Measurements from ENCODE around the gene BTBD9.

The BTBD9 gene

DNA sequence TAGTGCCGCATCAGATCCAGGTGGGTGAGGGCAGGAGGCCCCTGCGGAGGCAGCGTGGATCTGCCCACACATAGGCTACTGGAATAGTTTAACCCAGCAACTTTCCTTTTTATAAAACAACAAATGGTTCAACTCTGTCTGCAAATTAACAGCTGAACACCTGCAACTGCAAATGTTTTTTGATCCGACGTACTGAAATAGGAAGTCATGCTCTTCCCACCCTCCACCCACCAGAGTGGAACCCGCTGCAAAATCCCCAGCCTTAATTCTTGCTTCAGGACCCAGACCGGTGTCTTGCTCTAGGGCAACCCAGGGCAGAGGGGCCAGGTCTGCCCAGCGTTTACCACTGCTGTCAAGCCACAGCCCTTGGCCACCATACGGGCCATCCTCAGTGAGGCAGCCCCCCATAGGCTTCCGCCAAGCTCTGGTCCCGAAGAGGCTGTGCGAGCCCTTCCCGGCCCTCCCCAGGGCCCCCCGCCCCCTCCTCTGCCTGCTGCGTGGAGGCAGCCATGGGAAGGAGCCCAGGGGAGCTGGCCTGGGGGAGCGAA lies 485.9 kb downstream of the BTBD9 start:
- DNase-seq: no peak

DNA sequence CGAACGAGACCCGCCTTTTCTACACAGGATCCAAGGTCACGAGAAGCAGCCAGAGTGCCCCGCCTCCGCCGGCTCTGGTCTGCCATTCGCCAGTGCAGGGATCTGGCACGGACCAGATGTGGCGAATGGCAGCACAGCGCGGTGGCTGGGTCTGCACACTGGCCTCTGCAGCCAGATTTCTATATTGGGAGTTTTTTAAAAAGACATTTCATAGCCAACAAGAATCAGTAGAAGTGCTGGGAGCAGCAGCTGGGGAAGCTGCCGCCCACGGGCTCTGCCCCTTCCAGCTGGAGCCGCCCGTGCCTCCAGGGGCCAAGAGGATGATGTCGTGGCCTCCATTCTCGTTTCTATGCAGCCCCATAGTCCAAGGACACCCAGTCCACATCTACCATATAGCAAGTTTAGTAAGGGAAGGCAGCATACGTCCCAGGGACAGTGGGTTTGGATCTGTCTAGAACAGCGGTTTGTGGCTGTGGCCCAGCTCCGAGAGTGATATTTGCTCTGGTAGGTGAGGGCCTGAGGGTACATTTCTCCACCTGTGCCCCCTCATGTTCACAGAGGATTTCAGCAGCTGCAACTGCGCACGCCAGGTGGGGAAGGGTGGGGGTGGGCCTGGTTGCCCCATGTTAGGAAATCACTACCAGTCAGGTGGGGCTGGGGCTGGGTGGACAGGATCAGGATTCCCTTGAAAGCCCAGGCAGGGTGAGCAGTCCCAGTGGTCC lies 486.5 kb downstream of the BTBD9 start:
- no peak for DNase-seq

DNA sequence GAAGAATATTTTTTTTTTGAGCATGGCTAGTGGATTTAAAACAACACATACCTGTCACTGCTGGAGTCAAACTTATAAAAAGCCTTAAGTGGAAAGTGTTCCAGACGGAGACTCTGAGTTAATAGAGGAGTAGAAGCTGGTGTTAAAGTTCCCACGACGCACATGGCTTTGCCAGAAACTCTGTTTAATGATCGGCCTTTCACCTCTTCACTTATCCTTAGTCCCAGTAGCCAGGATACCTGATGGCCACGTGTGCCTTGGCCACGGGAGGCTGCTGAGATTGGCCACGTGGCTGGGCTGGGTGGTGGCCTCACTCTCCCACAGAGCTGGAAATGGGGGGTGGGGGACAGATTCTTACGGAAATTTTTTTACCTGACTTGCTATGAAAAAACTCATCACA lies 487.1 kb downstream of the BTBD9 start:
- DNase-seq: no peak

DNA sequence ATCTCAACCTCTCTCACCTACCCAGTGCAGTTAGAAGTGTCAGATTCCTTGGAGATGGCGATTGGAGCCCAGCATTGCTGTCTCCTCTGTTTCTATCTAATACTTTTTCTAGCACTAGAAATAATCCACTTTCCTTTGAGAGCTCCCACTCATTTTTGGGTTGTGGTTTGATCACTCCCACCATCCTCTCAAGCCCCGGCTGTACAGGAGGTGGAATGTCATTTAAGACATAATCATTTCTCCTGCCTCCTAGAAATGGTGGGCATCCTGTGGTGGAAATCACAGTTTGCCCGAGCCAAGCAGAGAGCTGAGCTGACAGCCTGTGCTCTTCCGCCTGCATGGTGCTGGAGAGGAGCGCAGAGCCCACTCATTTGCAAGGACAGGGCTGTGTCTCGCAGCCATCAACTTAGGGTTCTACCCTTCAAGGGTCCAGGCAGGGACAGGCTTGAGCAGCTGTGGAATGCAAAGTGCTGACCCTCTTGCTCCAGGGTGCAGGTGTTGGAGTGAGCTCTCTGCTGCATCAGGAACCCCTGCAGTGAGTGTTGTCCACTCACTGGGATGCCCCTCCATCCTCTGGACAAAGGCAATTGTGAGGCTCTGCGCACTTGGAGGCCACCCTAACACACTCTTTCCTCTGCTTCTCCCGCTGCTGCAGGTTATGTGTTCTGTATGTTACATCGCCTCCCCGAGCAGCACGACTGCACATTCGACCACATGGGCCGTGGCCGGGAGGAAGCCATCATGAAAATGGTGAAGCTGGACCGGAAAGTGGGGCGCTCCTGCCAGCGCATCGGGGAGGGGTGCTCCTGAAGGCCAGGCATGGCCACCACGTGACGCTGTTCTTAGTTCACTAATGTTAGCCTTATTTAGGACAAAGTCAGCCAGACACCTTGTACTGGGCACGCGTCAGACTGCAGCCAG lies 487.9 kb downstream of the BTBD9 start:
- no peak for DNase-seq

DNA sequence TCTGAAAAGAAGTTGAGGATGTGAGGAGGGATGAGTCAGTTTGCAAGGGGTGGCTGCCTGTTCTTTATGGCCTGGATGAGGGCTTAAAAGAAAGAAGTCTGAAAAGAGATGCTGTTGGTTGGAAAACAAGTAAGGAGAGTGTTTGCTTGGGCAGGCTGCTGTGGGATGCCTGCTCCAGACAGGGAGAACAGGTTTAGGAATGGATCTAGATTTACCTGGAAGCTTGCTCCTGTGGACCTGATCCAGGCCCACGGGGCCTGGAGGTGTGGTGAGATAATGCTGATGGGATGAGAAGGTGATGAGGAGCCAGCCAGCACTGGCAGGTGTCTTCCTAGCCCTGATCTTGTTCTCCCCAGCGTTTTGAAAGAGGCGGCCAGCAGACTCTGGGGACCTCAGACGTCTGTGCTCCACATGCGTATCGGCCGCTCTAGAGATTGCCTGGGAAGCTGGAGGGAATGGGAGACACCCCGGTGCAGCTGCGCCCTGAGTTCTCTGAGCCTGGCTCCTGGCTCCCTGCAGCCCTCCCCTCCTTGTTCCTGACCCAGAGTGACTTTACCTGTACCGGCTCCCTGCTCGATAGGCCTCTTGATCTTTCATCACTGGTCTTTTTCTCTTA lies 488.9 kb downstream of the BTBD9 start:
- no peak for DNase-seq

DNA sequence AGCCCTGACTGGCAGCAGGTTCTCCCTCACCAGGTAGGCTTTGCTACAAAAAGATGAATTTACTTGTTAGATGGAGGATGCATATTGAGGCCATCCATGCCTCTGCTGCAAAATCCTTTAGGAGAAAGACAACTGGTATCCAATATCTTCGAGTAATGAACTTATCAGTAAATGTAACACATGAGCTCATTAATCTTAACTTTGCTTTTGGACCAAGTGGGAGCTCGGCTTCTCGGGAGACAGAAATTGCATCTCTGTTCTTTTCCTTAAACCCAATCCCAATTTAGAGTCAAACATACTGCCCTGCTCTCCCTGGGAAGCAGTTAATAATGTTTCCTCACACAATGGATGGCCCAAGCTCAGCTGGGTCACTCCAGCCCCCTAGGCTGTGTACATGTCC lies 489.7 kb downstream of the BTBD9 start:
- no peak for DNase-seq

DNA sequence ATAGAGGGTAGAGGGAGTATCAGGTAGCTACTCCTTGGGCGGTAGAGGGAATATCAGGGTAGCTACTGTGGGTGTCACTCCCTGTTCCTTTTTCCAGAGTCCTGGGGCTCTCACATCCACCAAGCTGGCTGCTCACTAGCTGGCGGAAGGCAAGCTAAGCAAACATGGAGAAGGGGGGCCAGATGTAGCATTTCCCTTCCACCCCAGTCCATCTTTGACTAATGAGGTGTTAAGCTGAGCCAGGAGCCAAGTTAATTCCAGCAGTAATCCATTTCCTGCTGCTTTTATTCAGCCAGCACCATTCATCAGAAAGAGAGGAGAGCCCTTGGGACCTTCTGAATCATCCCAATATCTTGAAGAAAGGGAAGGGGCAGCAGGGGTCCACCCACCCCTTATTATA lies 490.2 kb downstream of the BTBD9 start:
- no peak for DNase-seq

DNA sequence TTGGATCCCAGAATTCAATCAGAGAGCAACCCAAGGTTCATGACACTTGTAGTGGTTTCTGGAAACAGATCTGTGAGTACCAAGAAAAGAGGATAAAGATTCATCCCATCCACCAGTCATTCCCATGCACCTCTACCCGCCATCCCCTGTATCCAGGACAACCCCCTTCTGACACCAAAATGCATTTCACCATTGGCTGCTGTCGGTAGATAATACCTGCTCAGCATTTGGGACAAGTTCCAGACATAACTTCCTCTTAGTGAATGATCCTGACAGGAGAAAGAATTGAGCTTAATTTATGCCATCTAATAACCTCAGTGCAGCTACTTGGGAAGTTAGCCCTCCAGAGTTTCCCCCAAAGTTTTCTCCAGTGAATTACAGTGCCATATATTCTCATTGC lies 491.1 kb downstream of the BTBD9 start:
- no peak for DNase-seq

DNA sequence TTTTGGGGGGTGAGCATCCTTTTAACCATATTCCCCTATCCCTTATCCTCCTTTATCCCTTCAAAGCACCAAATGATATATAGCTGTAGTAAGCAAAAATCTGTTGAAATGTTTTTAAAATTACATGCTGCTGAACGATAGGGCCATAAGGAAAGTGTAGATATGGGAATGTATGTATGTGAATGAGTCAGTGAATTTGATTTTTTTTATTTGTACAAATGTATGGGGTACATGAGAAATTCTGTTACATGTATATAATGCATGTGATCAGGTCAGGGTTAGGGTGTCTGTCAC lies 493.0 kb downstream of the BTBD9 start:
- no peak for DNase-seq

DNA sequence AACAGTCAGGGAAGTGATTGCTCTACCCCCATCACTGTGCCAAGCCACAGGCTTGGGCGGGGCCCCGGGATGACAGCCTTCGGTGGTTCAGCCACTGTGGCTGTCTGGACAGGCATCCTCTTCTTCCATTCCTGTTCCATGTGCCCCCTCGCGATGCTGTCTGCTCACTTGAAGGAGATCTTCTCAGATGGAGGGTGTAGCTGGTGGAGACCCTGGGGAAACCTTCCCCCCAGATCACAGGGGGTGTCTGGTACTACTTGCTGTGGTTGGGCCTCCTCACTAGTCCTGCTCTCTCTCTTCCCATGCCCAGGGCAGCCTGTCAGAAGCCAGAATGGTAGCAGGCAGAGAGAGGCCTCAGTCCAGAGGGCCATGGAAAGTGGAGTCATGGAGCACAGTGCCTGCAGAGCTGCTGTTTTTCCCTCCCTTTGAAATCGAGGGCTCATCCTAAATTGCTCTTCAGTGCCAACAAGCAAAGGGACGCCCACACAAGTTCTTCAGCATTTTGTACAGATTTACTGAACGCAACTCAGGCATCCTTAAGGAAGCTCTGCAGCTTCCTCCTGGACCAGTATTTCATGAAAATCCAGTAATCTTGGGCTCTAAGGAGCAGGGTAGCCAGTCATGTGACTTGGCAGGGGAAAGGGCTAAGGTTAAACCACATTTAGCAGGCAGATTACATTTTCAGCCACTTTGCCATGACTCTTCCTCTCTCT lies 493.6 kb downstream of the BTBD9 start:
- no peak for DNase-seq

DNA sequence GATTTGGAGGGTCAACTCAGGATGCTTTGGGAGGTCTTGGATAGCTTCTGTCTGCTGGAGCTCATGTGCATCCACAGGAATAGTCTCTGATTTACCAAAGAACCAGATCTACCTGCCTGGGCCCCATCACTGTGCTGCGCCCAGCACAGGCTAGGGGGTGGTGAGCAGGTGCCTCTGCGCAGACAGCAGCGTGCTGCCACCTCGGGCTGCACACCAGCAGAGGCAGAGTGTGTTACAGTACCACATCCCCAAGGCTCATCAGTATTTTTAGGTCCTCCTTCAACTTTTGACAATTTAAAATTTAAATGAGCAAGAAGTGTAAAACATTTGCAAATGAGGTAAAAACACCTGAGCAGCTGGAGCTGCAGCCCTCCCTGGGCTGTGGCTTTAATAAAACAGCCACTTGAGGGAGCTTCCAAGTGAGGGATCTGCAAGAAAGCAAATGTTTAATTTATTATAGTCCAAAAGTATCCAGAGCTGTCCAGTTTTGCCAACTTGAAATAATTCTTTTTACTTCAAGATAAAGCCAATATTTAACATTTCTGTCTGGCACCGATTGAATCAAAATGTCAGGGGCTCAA lies 495.3 kb downstream of the BTBD9 start:
- no peak for DNase-seq

DNA sequence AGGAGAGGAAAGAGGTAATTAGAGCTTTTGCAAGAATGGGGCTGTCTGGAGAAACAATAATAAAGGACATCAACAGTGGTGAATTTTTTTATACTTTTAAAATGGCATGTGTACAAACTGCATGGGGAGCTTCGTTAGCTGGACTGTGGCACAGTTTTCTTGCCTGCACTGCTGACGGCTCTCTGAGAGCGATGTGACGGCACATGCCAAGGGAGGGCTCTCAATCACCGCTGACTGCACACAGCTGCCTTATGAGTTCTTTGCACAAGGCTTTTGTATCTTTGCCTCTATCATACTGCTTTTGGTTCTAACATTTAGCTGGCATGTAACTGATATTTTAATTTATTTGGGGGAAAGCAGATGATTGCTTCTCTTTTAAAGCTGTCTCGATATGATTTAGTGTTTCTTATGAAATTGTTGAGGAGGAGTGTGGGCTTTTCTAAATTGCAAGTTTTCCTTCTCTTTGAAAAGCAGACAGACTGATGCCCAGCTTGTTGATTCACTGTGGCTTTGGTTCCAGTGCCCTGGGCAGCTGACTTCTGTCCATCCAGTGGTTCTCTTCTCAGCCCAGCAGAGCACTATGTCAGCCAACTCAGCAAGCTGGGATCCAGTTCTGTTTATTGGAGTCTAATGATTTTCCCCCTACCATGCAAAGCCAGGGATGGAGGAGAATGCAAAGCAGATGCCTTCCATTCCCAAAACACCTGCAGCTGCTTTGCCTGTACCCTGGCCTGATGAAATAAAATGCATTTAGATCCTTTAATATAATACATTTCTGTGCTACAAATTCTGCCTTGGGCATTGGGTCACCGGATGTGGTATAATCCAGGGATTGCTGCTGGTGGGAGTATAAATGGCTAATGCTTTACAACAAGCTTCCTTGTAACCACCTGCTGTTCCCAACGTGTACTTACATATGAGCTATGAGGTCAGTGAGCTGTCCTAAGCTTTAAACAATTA lies 496.3 kb downstream of the BTBD9 start:
- DNase-seq: no peak

DNA sequence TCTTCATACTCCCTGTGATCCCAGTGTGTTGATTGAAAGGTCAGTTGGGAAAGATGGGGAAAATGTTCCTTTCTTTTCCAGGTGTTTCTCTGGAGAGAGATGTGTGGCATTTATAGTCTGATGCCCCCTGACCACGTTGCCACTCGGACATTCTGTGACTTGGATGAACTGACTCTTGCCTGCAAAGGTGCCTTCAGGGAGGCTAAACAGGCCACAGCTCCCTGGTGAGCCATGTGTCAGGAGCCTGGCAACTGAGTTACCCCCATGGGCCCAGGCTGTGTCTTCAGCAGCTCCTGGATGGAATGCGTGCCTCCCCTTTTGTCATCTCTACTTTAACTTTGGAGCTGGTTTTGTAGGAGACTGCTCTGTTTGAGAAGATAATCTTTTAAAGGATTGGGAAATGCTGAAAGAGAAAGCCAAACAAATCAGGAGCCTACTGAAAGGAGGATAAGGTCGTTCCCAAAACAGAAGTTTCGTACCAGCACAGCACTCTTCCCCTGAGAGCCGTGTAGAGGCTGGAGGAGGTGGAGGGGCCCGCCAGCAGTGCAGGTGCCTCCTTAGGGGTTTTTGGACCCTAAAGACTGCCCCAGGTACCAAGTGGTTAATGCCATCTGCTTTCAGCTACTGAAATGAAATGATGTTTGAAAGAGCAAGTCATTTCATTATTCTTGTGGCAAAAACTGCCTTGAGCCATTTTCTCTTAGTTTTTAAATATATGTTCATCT lies 497.4 kb downstream of the BTBD9 start:
- DNase-seq: no peak

DNA sequence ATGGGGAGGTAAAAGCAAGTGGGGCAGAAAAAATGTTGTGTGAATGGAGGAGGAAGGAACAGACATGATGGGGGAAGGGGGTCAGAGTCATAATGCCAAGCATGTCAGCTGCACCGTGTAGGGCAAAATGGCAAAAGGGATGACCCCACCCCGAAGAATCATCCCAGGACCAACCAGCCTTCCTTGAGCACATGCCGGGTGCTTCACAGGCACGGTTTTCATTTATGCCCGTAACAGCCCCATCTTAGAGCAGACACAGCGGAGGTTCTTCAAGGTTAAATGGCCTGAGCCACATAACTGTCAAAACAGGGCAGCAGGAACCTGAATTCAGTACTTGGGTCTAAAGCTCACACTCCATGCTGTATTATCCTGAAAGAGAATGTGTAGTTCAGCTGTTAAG lies 498.0 kb downstream of the BTBD9 start:
- DNase-seq: no peak

DNA sequence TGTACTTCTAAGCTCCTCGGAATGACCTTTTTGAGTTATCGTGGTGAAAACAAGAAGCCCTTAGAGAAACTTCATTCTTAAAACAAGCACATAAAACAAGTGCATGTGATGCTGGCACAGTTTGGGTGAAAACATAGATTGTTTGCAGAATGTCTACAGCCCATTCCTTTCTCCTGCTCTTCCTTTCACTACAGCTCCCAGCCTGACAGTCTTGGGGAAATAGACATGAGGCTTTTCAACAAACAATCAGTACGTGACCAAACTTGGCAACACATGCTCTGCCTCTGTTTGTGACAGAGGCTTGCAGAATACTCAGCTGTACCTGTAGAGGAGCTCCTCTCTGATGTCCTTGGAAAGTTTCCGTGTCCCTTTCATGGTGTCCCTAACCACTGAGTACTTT lies 498.6 kb downstream of the BTBD9 start:
- no peak for DNase-seq

DNA sequence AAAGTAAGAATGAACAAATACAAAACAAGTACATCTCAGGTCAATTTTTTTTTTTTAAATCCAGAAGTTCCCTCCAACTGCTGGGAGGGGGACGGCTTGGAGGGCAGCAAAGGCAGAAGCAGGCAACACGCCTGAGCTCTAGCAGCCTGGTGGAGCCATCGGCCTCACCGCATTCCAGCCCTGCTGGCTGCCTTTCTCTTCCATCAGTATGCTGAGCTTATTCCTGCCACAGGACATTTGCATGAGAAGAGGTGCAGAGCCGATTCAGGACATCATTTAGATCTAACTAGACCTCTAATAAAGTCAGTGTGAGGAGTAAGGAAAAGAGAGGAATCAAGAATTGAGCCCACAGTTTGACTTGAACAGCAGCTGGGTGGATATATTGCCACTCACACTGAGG lies 501.4 kb downstream of the BTBD9 start:
- DNase-seq: no peak

DNA sequence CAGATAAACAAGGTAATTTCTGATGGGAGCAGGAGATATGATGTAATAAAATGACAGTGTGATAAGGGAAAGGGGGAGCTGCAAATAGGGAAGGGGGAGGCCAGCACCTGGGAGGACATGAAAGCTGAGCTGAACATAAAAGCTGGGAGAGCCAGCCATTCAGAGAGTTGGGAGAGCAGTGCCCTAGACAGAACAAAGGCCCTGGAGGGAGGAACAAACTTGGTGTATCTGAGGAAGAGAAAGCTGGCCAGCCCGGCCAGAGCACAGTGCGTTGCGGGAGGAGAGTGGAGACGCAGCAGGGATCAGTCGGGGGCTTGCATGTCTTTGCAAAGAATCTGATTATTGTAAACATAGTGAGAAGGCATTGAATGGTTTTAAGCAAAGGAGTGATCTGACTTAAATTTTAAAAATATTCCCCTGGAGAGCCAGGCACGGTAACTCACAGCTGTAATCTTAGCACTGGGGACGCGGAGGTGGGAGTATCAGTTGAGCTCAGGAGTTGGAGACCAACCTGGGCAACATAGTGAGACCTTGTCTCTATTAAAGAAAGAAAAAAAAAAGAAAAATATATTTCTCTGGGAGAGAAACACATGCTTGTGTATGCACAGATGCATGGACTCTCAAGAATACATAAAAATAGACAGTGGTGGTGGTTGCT lies 502.0 kb downstream of the BTBD9 start:
- no peak for DNase-seq

DNA sequence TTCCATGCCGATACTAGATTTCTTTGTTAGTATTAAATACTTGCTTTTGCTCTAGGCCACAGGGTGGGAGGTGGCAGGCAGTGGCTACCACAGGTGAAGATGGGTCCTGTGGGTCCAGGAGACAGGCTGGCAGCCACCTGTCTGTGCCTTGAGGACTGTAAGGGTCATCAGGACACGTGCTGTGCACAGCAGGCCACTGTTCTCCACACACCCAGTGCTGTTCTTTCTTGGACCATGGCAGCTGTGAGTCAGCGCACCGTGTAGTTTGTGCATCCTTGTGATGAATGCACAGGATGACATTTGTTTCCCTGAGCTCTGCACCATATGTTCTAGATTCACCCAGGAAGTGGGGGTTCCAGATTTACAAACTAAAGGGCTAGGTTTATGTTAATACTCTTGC lies 503.2 kb downstream of the BTBD9 start:
- peak; percentile 20 for DNase-seq

DNA sequence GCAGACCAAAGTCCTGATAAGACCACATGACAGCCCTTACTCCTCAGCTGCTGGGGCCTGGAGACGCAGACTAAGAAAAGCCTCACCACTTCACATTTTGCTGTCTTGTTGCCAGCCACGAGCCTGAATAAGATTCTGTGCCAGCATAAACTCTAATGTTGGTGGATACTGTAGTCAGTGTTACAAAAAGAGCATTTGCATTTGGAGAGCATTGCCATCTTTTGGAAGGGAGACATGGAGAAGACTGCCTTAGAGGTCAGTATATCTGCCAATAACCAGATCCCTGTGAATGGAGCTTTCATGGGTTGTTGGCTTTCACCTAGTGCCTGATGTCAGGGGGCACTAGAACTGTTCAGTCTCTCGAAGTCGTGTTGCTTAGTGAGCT lies 505.0 kb downstream of the BTBD9 start:
- DNase-seq: no peak
